Measurements from ENCODE around the gene GKN2.
"Not testable (repeated sequence)": the region's sequence is repeated elsewhere in the genome, so short reads cannot be mapped to it uniquely, and the experiment has no call there.

DNA sequence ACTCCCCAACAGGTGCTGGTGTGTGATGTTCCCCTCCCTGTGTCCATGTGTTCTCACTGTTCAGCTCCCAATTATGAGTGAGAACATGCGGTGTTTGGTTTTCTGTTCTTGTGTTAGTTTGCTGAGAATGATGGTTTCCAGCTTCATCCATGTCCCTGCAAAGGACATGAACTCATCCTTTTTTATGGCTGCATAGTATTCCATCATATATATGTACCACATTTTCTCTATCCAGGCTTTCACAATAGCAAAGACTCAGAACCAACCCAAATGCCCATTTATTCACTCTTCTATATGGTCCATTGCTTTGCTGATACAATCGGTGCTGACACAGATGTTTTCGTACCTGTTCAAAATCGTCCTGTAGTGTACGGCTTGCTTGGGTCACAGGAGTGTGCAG is 2.7 kb upstream of the GKN2 start:
- TF ChIP-seq, protein P1, sequence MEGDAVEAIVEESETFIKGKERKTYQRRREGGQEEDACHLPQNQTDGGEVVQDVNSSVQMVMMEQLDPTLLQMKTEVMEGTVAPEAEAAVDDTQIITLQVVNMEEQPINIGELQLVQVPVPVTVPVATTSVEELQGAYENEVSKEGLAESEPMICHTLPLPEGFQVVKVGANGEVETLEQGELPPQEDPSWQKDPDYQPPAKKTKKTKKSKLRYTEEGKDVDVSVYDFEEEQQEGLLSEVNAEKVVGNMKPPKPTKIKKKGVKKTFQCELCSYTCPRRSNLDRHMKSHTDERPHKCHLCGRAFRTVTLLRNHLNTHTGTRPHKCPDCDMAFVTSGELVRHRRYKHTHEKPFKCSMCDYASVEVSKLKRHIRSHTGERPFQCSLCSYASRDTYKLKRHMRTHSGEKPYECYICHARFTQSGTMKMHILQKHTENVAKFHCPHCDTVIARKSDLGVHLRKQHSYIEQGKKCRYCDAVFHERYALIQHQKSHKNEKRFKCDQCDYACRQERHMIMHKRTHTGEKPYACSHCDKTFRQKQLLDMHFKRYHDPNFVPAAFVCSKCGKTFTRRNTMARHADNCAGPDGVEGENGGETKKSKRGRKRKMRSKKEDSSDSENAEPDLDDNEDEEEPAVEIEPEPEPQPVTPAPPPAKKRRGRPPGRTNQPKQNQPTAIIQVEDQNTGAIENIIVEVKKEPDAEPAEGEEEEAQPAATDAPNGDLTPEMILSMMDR (IDR thresholded peaks at IDR 0.05): not testable (repeated sequence)
- TF ChIP-seq EZH2 (IDR thresholded peaks at IDR 0.05; ENCODE audit: borderline replicate concordance, insufficient read depth, low read depth, low read length, poor library complexity, severe bottlenecking): not testable (repeated sequence)

All from B cell (primary cell).